GM12878 (cell line): Measurements from ENCODE around the gene UBASH3B. TPM values are rescaled to one million over a fixed set of nuclear protein-coding genes. Genes with fewer than 3 reads are reported as not detected.

Experiments used
- ATAC-seq: fragments of 200-7000 bp; cut with Tn5 transposase; 3 replicates; pipeline ENCODE4 v1.9.1; 2020; ENCODE audit warnings: mild to moderate bottlenecking, moderate library complexity
- BruUV-seq: library from RNA; stranded (reverse); fragments of 400-500 nt; replicated peaks from 2 replicates; lab custom pipeline; 2021; lab: Mats Ljungman, UMichigan
- CTCF ChIA-PET: fragments of 300-600 bp; sonication (Branson Sonifier 250); formaldehyde crosslinking; extraction: SDS; loops from one replicate; lab custom pipeline; 2021; ENCODE audit warnings: inconsistent platforms; lab: Yijun Ruan, JAX
- POLR2A ChIA-PET: fragments of 350-600 bp; formaldehyde crosslinking; extraction: SDS; loops from one replicate; lab custom pipeline; 2021; ENCODE audit warnings: inconsistent platforms; lab: Charles Lee
- RAD21 ChIA-PET: fragments of 300-600 bp; sonication (Branson Sonifier 250); formaldehyde crosslinking; loops from one replicate; lab custom pipeline; 2023; ENCODE audit warnings: antibody characterized with exemption; ENCODE audit not compliant: unreplicated experiment; lab: Charles Lee
- SMC1A ChIA-PET: fragments of 300-600 bp; sonication (Branson Sonifier 250); formaldehyde crosslinking; loops from one replicate; lab custom pipeline; 2023; ENCODE audit not compliant: unreplicated experiment, uncharacterized antibody; lab: Charles Lee
- DNase-seq: peaks from one replicate; pipeline ENCODE4 v3.0.0-alpha.2; 2011; ENCODE audit warnings: low read depth, low spot score
- FAIRE-seq: peaks from 3 replicates; lab custom pipeline; 2011; peaks lifted over from hg19 to GRCh38; lab: Jason Lieb, UNC
- H2AFZ ChIP-seq: 2 replicates; pipeline ENCODE4 v1.6.0; 2011; ENCODE audit warnings: low read depth, low read length, control low read depth; ENCODE audit not compliant: control insufficient read depth
- H3K27ac ChIP-seq: 2 replicates; pipeline ENCODE4 v1.5.1; 2011; ENCODE audit warnings: control low read depth; ENCODE audit not compliant: control insufficient read depth, insufficient read depth
- H3K27me3 ChIP-seq, 2 experiments: replicated peaks in 1 of 2; 2 replicates each; pipeline versions ENCODE4 v1.6.0 to v1.6.1; 2011; ENCODE audit warnings: low read length in 1 of 2; ENCODE audit not compliant: control insufficient read depth in 2 of 2, insufficient read depth in 2 of 2
- H3K36me3 ChIP-seq, 2 experiments: 2 replicates each; pipeline ENCODE4 v1.5.1; 2011; ENCODE audit warnings: low read length in 1 of 2; ENCODE audit not compliant: control insufficient read depth in 2 of 2, insufficient read depth in 2 of 2
- H3K4me1 ChIP-seq: 2 replicates; pipeline ENCODE4 v1.6.1; 2011; ENCODE audit warnings: mild to moderate bottlenecking, low read length, moderate library complexity, mixed read lengths; ENCODE audit not compliant: control insufficient read depth, insufficient read depth
- H3K4me2 ChIP-seq: 2 replicates; pipeline ENCODE4 v1.6.0; 2011; ENCODE audit warnings: control low read depth; ENCODE audit not compliant: control insufficient read depth, insufficient read depth
- H3K4me3 ChIP-seq: fragments of 200-600 bp; sonication (generic); 2 replicates; pipeline ENCODE4 v1.5.1; 2016
- H3K79me2 ChIP-seq: 2 replicates; pipeline ENCODE4 v1.6.0; 2011; ENCODE audit warnings: low read length; ENCODE audit not compliant: control insufficient read depth, insufficient read depth
- H3K9ac ChIP-seq: 2 replicates; pipeline ENCODE4 v1.8.0; 2011; ENCODE audit warnings: low read length, control low read depth, mixed read lengths; ENCODE audit not compliant: control insufficient read depth, insufficient read depth
- H3K9me3 ChIP-seq: replicated peaks from 3 replicates; pipeline ENCODE4 v1.5.1; 2011; ENCODE audit warnings: mild to moderate bottlenecking, low read length; ENCODE audit not compliant: control insufficient read depth, insufficient read depth
- H4K20me1 ChIP-seq: 2 replicates; pipeline ENCODE4 v1.6.0; 2011; ENCODE audit not compliant: control insufficient read depth, insufficient read depth
- CBFB ChIP-seq: IDR thresholded peaks from 2 replicates; pipeline ENCODE4 v1.6.1; 2016; ENCODE audit warnings: antibody characterized with exemption, low read depth
- EZH2 ChIP-seq: IDR thresholded peaks from 2 replicates; pipeline ENCODE4 v1.6.1; 2012; ENCODE audit warnings: low read depth, mild to moderate bottlenecking, control low read depth, inconsistent platforms, low read length, borderline replicate concordance; ENCODE audit not compliant: control insufficient read depth
- FOXM1 ChIP-seq: IDR thresholded peaks from 2 replicates; pipeline ENCODE4 v1.6.1; 2012; ENCODE audit warnings: low read depth, mild to moderate bottlenecking, inconsistent platforms, low read length, moderate library complexity
- HDAC2 ChIP-seq: fragments of 200-600 bp; sonication (generic); IDR thresholded peaks from 2 replicates; pipeline ENCODE4 v1.6.1; 2017
- JUND ChIP-seq: IDR thresholded peaks from 2 replicates; pipeline ENCODE4 v1.6.1; 2012; ENCODE audit warnings: low read depth, mild to moderate bottlenecking, low read length, improper control_type of control experiment, moderate library complexity
- MTA2 ChIP-seq: fragments of 450-650 bp; IDR thresholded peaks from 2 replicates; pipeline ENCODE4 v1.6.1; 2016; ENCODE audit warnings: low read depth, mild to moderate bottlenecking, moderate library complexity
- NR2C1 ChIP-seq: fragments of 450-650 bp; IDR thresholded peaks from 2 replicates; pipeline ENCODE4 v1.6.1; 2017; ENCODE audit warnings: antibody characterized with exemption, mild to moderate bottlenecking, moderate library complexity
- PAX5 ChIP-seq: IDR thresholded peaks from 2 replicates; pipeline ENCODE4 v1.6.1; 2011; ENCODE audit warnings: low read depth, low read length, borderline replicate concordance
- POLR2A ChIP-seq: IDR thresholded peaks from 2 replicates; pipeline ENCODE4 v1.6.1; 2011; ENCODE audit warnings: low read depth, mild to moderate bottlenecking, low read length
- TARDBP ChIP-seq: IDR thresholded peaks from 2 replicates; pipeline ENCODE4 v1.6.1; 2016; ENCODE audit warnings: borderline replicate concordance
- WGBS: methylation state at CpG from one replicate; pipeline ENCODE4 v1.1.6; 2016; ENCODE audit warnings: low lambda C conversion rate; ENCODE audit not compliant: insufficient replicate concordance, insufficient coverage; ENCODE audit errors: missing lambda C conversion rate; 5-methylcytosine and 5-hydroxymethylcytosine counted together
- in situ Hi-C: fragments of 300-500 bp; cut with MboI; formaldehyde crosslinking; loops from 9 replicates; pipeline ENCODE4 v1.14.3; 2018; ENCODE audit warnings: mixed read lengths
- intact Hi-C: fragments of 100-400 bp; cut with micrococcal nuclease; formaldehyde crosslinking; loops from one replicate; pipeline ENCODE4 v1.14.2; 2022; ENCODE audit not compliant: unreplicated experiment
- polyA plus RNA-seq, 11 experiments: library from polyadenylated mRNA; depleted of rRNA in 4 of 11; unstranded in 6 of 11; stranded (reverse) in 5 of 11; fragments of >200 nt; fragmentation: Nextera tagmentation in 4 of 11; fragmentation: Illumina TruSeq in 1 of 11; extraction: Ambion mirVana in 4 of 11; extraction: Trizol in 1 of 11; gene quantifications; 1 replicate in 1 of 11; 2 replicates in 10 of 11; pipeline versions ENCODE4 v1.2.1 to v1.2.3, GENCODE V29; 2011 to 2016; ENCODE audit warnings: inconsistent platforms in 2 of 11, missing spikeins in 2 of 11, low read depth in 1 of 11
- total RNA-seq, 4 experiments: library from RNA; depleted of rRNA in 3 of 4; stranded (reverse); fragments of >200 nt in 3 of 4; fragmentation: Illumina TruSeq in 1 of 4; extraction: Trizol in 1 of 4; gene quantifications; 2 replicates each; pipeline versions ENCODE4 v1.2.1 to v1.2.3, GENCODE V29; 2013 to 2021

UBASH3B gene
- total and polyA plus RNA-seq, 10 of the 15 experiments (the other 5 are each of a cell fraction or from before 2014, with no cell fraction given) = 0.18 to 3.3 (median 0.57) TPM

- WGBS = 50% methylated on average over 8 of the region's 8 CpGs
- DNase-seq = no peak
- H3K4me3 ChIP-seq = no peak overlapping the region
- no peak overlapping the region for H3K4me2 ChIP-seq
- POLR2A ChIA-PET = interaction anchor here (0.6 kb wide), 1 partner anchor 34 kb away, joined by 3 read pairs; no protein-coding TSS in a partner anchor
- no peaks in the 10 kb centered on the region for H3K4me1 ChIP-seq
- SMC1A ChIA-PET = interaction anchor here (0.6 to 1.2 kb wide), 3 partner anchors 130 to 228 kb away, joined by 3 to 4 read pairs (median 3); no protein-coding TSS in a partner anchor
- H2AFZ ChIP-seq = no peak overlapping the region
- no peak for TF ChIP-seq PAX5
- no peak for TF ChIP-seq CBFB
- no peak for TF ChIP-seq MTA2
- no peak for TF ChIP-seq NR2C1
- no peak for TF ChIP-seq POLR2A
- TF ChIP-seq, all 136 proteins: peak for 0
- in situ Hi-C loops = no loop called here
- FAIRE-seq (no peak), ATAC-seq (no peak)
- Histone ChIP-seq H3K27ac (no peak overlapping the region), H3K27me3 (peaks cover 2% of the 10 kb centered on the region in 2 experiments; a peak in 3 of 4 replicates), H3K36me3 (no peaks in the 10 kb centered on the region), H4K20me1 (no peaks in the 10 kb centered on the region; the same call in 1 of the 2 replicates), H3K9ac (no peak overlapping the region), H3K79me2 (no peaks in the 10 kb centered on the region), H3K9me3 (no peaks in the 10 kb centered on the region)
- BruUV-seq = no TSS peak
- CTCF ChIA-PET = interaction anchor here (3.2 to 6.9 kb wide), 4 partner anchors 48 to 227 kb away, joined by 13 to 78 read pairs (median 36); no protein-coding TSS in a partner anchor
- intact Hi-C loops = no loop called here
- RAD21 ChIA-PET = interaction anchor here (0.8 to 1.4 kb wide), 2 partner anchors 130 to 155 kb away, joined by 3 read pairs; no protein-coding TSS in a partner anchor
Observed at GRCh38 chr11:122625976-122626665, 29.4 kb upstream of the UBASH3B start.

- ChIA-PET SMC1A (interaction anchor here (0.6 to 3.8 kb wide), 8 partner anchors 12 to 235 kb away, joined by 3 to 28 read pairs (median 4); no protein-coding TSS in a partner anchor), CTCF (interaction anchor here (1.2 to 6.9 kb wide), 12 partner anchors 17 to 427 kb away, joined by 3 to 78 read pairs (median 4); no protein-coding TSS in a partner anchor), RAD21 (interaction anchor here (0.6 to 2.1 kb wide), 6 partner anchors 127 to 1036 kb away, joined by 3 to 14 read pairs (median 6); no protein-coding TSS in a partner anchor), POLR2A (no interaction called here)
- intact Hi-C loops (no loop called here), in situ Hi-C loops (no loop called here)
- H3K9ac ChIP-seq = no peak overlapping the region
- FAIRE-seq = no peak
- TF ChIP-seq FOXM1 (no peak), EZH2 (no peak), JUND (no peak), HDAC2 (no peak), TARDBP (no peak)
- H3K27me3 ChIP-seq = peaks cover 2% of the 10 kb centered on the region in 2 experiments; a peak in 3 of 4 replicates
- no peaks in the 10 kb centered on the region; the same call in 1 of the 2 replicates for H4K20me1 ChIP-seq
- DNase-seq = no peak
- H3K4me2 ChIP-seq = no peak overlapping the region
- no peaks in the 10 kb centered on the region for H3K79me2 ChIP-seq
- WGBS = 0% methylated on average over 3 of the region's 3 CpGs
- H2AFZ ChIP-seq = no peak overlapping the region
- H3K4me3 ChIP-seq = no peak overlapping the region
- no peaks in the 10 kb centered on the region for H3K4me1 ChIP-seq
- no TSS peak for BruUV-seq
- no peak for ATAC-seq
- no peak overlapping the region for H3K27ac ChIP-seq
- no peaks in the 10 kb centered on the region for H3K36me3 ChIP-seq
- H3K9me3 ChIP-seq = no peaks in the 10 kb centered on the region
Observed at GRCh38 chr11:122627745-122628144, 27.8 kb upstream of the UBASH3B start.
